Measurements from ENCODE around the gene ST7L.

DNA sequence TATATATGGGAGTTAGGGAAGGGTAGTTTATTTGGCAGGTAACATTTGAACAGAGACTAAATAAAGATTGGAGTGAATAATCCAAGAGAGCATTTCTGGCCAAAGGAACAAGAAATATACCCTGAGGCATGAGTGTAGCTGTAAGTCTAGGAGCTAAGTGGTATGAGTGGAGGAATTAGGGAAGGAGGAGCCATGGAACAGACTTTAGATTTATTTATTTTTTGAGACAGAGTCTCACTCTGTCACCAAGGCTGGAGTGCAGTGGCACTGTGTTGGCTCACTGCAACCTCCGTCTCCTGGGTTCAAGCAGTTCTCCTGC, 19.1 kb upstream of the ST7L start:
- TF ChIP-seq ZNF70 (CRISPR knock-in tag; IDR thresholded peaks at IDR 0.05) (no peak), ZFP30 (CRISPR knock-in tag; IDR thresholded peaks at IDR 0.05) (no peak), ZNF8 (CRISPR knock-in tag; IDR thresholded peaks at IDR 0.05) (no peak), ESRRG (CRISPR knock-in tag; IDR thresholded peaks at IDR 0.05) (no peak), PPARA (CRISPR knock-in tag; IDR thresholded peaks at IDR 0.05; ENCODE audit: borderline replicate concordance) (no peak), ISL1 (CRISPR knock-in tag; IDR thresholded peaks at IDR 0.05) (no peak), OSR1 (CRISPR knock-in tag; IDR thresholded peaks at IDR 0.05) (no peak), CSDC2 (CRISPR knock-in tag; IDR thresholded peaks at IDR 0.05) (no peak), SNAI2 (CRISPR knock-in tag; IDR thresholded peaks at IDR 0.05) (no peak), BACH2 (CRISPR knock-in tag; IDR thresholded peaks at IDR 0.05; ENCODE audit: borderline replicate concordance) (no peak), RARB (CRISPR knock-in tag; IDR thresholded peaks at IDR 0.05) (no peak), ARNTL (CRISPR knock-in tag; IDR thresholded peaks at IDR 0.05; ENCODE audit: borderline replicate concordance, low read depth) (no peak)
- TF ChIP-seq, protein P1, sequence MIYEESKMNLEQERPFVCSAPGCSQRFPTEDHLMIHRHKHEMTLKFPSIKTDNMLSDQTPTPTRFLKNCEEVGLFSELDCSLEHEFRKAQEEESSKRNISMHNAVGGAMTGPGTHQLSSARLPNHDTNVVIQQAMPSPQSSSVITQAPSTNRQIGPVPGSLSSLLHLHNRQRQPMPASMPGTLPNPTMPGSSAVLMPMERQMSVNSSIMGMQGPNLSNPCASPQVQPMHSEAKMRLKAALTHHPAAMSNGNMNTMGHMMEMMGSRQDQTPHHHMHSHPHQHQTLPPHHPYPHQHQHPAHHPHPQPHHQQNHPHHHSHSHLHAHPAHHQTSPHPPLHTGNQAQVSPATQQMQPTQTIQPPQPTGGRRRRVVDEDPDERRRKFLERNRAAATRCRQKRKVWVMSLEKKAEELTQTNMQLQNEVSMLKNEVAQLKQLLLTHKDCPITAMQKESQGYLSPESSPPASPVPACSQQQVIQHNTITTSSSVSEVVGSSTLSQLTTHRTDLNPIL (CRISPR knock-in tag; IDR thresholded peaks at IDR 0.05; ENCODE audit: low read depth): no peak
- TF ChIP-seq, protein P2, sequence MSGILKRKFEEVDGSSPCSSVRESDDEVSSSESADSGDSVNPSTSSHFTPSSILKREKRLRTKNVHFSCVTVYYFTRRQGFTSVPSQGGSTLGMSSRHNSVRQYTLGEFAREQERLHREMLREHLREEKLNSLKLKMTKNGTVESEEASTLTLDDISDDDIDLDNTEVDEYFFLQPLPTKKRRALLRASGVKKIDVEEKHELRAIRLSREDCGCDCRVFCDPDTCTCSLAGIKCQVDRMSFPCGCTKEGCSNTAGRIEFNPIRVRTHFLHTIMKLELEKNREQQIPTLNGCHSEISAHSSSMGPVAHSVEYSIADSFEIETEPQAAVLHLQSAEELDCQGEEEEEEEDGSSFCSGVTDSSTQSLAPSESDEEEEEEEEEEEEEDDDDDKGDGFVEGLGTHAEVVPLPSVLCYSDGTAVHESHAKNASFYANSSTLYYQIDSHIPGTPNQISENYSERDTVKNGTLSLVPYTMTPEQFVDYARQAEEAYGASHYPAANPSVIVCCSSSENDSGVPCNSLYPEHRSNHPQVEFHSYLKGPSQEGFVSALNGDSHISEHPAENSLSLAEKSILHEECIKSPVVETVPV (CRISPR knock-in tag; IDR thresholded peaks at IDR 0.05): no peak

Measured in SK-N-SH treated with all-trans-retinoic acid at 6 μM for 48 hours (cell line).